PC-9 (cell line): Measurements from ENCODE around the gene RAB37.

Experiments
- CTCF ChIP-seq: fragments of 200-600 bp; sonication (generic); conservative IDR thresholded peaks from 2 replicates; pipeline ENCODE4 v1.6.1; 2017; ENCODE audit warnings: mixed run types, antibody characterized with exemption, mild to moderate bottlenecking, moderate library complexity
- EZH2 ChIP-seq: fragments of 200-600 bp; sonication (generic); IDR thresholded peaks from 2 replicates; pipeline ENCODE4 v1.8.0; 2017; ENCODE audit warnings: antibody characterized with exemption, low read depth

GRCh38 chr17:74757931-74758847 lies 21.1 kb downstream of the RAB37 start:
- TF ChIP-seq CTCF (no peak), EZH2 (no peak)
